ENCODE results near the gene MUSTN1.

DNA sequence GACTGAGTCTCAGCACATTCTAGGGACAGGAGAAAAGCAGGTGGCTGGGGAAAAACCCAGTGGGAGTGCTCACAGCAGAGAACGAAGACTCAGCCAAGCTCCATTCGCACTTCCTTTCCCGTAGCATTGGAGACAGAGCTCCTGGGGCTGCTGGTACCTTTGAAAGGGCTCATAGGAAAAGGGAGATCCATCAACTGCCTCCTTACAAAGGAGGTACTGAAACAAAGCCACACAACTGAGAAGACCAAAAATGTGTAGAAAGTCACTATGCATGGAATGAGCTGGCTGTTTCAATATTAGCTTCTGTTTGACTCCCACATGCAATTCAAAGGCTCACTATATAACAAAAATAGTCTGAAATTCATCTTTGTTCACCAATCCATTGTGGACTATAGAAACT is 45.7 kb upstream of the MUSTN1 start:
- TF ChIP-seq CTCF (conservative IDR thresholded peaks at IDR 0.05; ENCODE audit: low read length): no peak
- no peak for TF ChIP-seq EZH2phosphoT487 (IDR thresholded peaks at IDR 0.05; ENCODE audit: borderline replicate concordance, low read depth, low read length)

Measured in OCI-LY7 (cell line).